Measurements from ENCODE around the gene RNF180.
"Not testable (repeated sequence)": the region's sequence is repeated elsewhere in the genome, so short reads cannot be mapped to it uniquely, and the experiment has no call there.

The RNF180 gene

GRCh38 chr5:64285188-64286130, 119.8 kb downstream of the RNF180 start:
- no peak for DNase-seq (ENCODE audit: low read depth)

- no peak for DNase-seq (ENCODE audit: low read depth)
Measured at GRCh38 chr5:64286381-64286780, 120.7 kb downstream of the RNF180 start.

- DNase-seq (ENCODE audit: low read depth), result not testable (repeated sequence)
Measured at GRCh38 chr5:64288496-64288895, 122.9 kb downstream of the RNF180 start.

GRCh38 chr5:64292611-64293215, 127.1 kb downstream of the RNF180 start:
- DNase-seq (ENCODE audit: low read depth), result no peak

- DNase-seq (ENCODE audit: low read depth), result no peak
Measured at GRCh38 chr5:64295101-64295500, 129.5 kb downstream of the RNF180 start.

- no peak for DNase-seq (ENCODE audit: low read depth)
Measured at GRCh38 chr5:64298586-64298985, 132.9 kb downstream of the RNF180 start.

GRCh38 chr5:64299805-64300204, 134.2 kb downstream of the RNF180 start:
- DNase-seq (ENCODE audit: low read depth), result no peak

- no peak for DNase-seq (ENCODE audit: low read depth)
Measured at GRCh38 chr5:64301566-64301965, 135.9 kb downstream of the RNF180 start.

- DNase-seq (ENCODE audit: low read depth), result no peak
Measured at GRCh38 chr5:64308135-64308534, 142.5 kb downstream of the RNF180 start.

- DNase-seq (ENCODE audit: low read depth), result no peak
Measured at GRCh38 chr5:64312491-64312890, 146.8 kb downstream of the RNF180 start.

- DNase-seq (ENCODE audit: low read depth), result no peak
Measured at GRCh38 chr5:64315778-64316177, 150.1 kb downstream of the RNF180 start.

GRCh38 chr5:64318175-64318574, 152.5 kb downstream of the RNF180 start:
- no peak for DNase-seq (ENCODE audit: low read depth)

GRCh38 chr5:64323591-64323990, 157.9 kb downstream of the RNF180 start:
- DNase-seq (ENCODE audit: low read depth), result no peak

- no peak for DNase-seq (ENCODE audit: low read depth)
Measured at GRCh38 chr5:64330728-64331231, 165.1 kb downstream of the RNF180 start.

- DNase-seq (ENCODE audit: low read depth), result no peak
Measured at GRCh38 chr5:64331597-64332277, 166.1 kb downstream of the RNF180 start.

GRCh38 chr5:64333886-64334285, 168.2 kb downstream of the RNF180 start:
- DNase-seq (ENCODE audit: low read depth), result no peak

GRCh38 chr5:64339769-64340168, 174.1 kb downstream of the RNF180 start:
- no peak for DNase-seq (ENCODE audit: low read depth)

- no peak for DNase-seq (ENCODE audit: low read depth)
Measured at GRCh38 chr5:64340293-64340692, 174.7 kb downstream of the RNF180 start.

GRCh38 chr5:64341340-64341739, 175.7 kb downstream of the RNF180 start:
- DNase-seq (ENCODE audit: low read depth), result no peak

GRCh38 chr5:64344501-64344900, 178.9 kb downstream of the RNF180 start:
- no peak for DNase-seq (ENCODE audit: low read depth)

GRCh38 chr5:64347309-64347708, 181.7 kb downstream of the RNF180 start:
- DNase-seq (ENCODE audit: low read depth), result no peak

GRCh38 chr5:64364426-64364825, 198.8 kb downstream of the RNF180 start:
- DNase-seq (ENCODE audit: low read depth), result no peak

GRCh38 chr5:64384765-64385164, 219.1 kb downstream of the RNF180 start:
- no peak for DNase-seq (ENCODE audit: low read depth)

Measured in GM04504 (cell line).